Fibroblast of pulmonary artery (primary cell): ENCODE measurements around the gene SPTBN1.

Experiments
- DNase-seq: peaks from one replicate; pipeline ENCODE4 v3.0.0-alpha.2; 2010; ENCODE audit warnings: low read depth
- H3K4me3 ChIP-seq: replicated peaks from 2 replicates; pipeline ENCODE4 v1.5.1; 2011; ENCODE audit warnings: low read depth, mild to moderate bottlenecking, control low read depth, low read length, moderate library complexity
- CTCF ChIP-seq: IDR thresholded peaks from 2 replicates; pipeline ENCODE4 v1.5.1; 2011; ENCODE audit warnings: mild to moderate bottlenecking, control low read depth, low read length, inconsistent platforms; ENCODE audit errors: missing control alignments

The SPTBN1 gene

GRCh38 chr2:54549430-54549829, 93.3 kb downstream of the SPTBN1 start:
- no peak for DNase-seq
- no peak for TF ChIP-seq CTCF
- no peak overlapping the region for H3K4me3 ChIP-seq

DNA sequence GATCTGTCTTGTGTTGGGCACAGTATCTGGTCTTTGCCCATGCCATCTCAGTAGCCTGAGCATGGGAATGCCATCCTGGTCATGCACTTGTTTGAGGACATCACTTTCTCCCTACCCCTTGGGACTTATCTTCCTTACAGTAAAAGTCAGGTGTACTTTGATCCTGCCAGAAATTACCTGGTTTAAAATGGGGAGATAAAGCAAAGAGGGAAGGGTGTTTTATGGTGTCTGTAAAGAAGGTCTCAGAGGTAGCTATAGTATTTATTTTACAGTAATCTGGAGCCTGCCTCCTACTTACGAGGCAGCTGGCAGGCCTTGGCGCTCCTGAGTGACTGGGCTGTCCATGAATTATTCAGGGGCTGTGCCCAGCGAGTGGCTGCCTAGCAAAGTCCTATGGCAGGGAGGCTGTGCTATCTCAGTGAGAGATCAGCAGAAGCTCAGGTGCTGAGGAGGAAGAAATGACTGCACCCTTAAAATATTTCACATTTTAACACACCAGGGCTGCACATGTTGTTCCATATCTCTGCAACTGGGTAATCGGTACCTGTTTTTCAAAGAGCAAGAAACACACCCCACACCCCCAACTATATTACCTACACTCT, 93.9 kb downstream of the SPTBN1 start:
- no peak for DNase-seq
- TF ChIP-seq CTCF = no peak
- no peak overlapping the region for H3K4me3 ChIP-seq

- TF ChIP-seq CTCF = no peak
- no peak for DNase-seq
- no peak overlapping the region for H3K4me3 ChIP-seq
These were observed 94.4 kb downstream of the SPTBN1 start for GRCh38 chr2:54550547-54550946.

- no peak for DNase-seq
- H3K4me3 ChIP-seq = no peak overlapping the region
- no peak for TF ChIP-seq CTCF
These were observed 95.1 kb downstream of the SPTBN1 start for GRCh38 chr2:54551123-54551756.

GRCh38 chr2:54553075-54553474, 96.9 kb downstream of the SPTBN1 start:
- DNase-seq = no peak
- no peak overlapping the region for H3K4me3 ChIP-seq
- TF ChIP-seq CTCF = no peak

- TF ChIP-seq CTCF = no peak
- no peak overlapping the region for H3K4me3 ChIP-seq
- no peak for DNase-seq
These were observed 97.6 kb downstream of the SPTBN1 start for GRCh38 chr2:54553775-54554174.

DNA sequence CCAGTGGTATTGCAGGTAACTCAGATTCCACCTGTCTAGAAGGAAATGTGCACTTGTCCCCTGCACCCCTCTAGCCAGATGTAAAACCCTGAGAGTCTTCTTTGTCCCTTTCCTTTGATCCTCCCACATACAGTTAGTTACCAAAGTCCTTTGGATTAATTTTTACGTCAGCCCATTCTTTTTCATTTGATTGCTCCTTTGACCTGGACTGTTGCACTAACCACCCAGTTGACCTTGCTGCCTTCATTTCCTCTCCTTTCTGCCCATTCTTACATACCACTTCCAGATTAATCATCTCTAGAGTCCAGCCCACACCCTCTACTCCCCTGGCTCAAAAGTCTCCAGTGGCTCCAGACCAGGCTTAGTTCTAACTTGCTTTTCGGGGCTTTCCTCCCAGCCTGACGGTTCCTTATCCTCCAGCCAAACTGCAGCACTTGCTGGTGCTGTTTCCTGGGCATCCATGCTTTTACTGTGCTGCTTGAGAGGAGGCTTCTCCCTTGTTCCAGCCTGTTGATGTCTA, 99.3 kb downstream of the SPTBN1 start:
- no peak for TF ChIP-seq CTCF
- peak; percentile 38 for DNase-seq
- H3K4me3 ChIP-seq = no peak overlapping the region
